H1 (cell line): ENCODE results near the gene CELF2. TPM values are rescaled to one million over a fixed set of nuclear protein-coding genes. Genes with fewer than 3 reads are reported as not detected.

Experiments
- CTCF ChIA-PET: fragments of 300-600 bp; sonication (Branson Sonifier 250); formaldehyde crosslinking; loops from one replicate; lab custom pipeline; 2021; ENCODE audit not compliant: partially characterized antibody; lab: Charles Lee
- POLR2A ChIA-PET: fragments of 300-600 bp; sonication (Branson Sonifier 250); formaldehyde crosslinking; loops from one replicate; lab custom pipeline; 2021; ENCODE audit warnings: inconsistent platforms; ENCODE audit not compliant: partially characterized antibody; lab: Charles Lee
- DNase-seq, 2 experiments: peaks; one replicate each; pipeline versions ENCODE4 v3.0.0 to v3.0.0-alpha.2; 2010 to 2022; ENCODE audit warnings: low spot score in 2 of 2, low read depth in 1 of 2, mixed read lengths in 1 of 2
- FAIRE-seq: peaks from 2 replicates; lab custom pipeline; 2011; peaks lifted over from hg19 to GRCh38; lab: Jason Lieb, UNC
- H2AFZ ChIP-seq: 2 replicates; pipeline ENCODE4 v1.8.1; 2012; ENCODE audit warnings: low read length, inconsistent platforms
- H2AK5ac ChIP-seq: 2 replicates; pipeline ENCODE4 v1.6.1; 2013; ENCODE audit warnings: low read depth, low read length
- H2BK120ac ChIP-seq: replicated peaks from 2 replicates; pipeline ENCODE3; 2013; ENCODE audit warnings: low read depth, low read length, inconsistent platforms
- H2BK12ac ChIP-seq: 2 replicates; pipeline ENCODE4 v1.6.1; 2013; ENCODE audit warnings: low read depth, low read length
- H2BK15ac ChIP-seq: 2 replicates; pipeline ENCODE4 v1.6.1; 2013; ENCODE audit warnings: low read length
- H2BK20ac ChIP-seq: 2 replicates; pipeline ENCODE4 v1.6.1; 2013; ENCODE audit warnings: low read length
- H2BK5ac ChIP-seq: 2 replicates; pipeline ENCODE4 v1.6.1; 2013; ENCODE audit warnings: low read depth, low read length
- H3K14ac ChIP-seq: 2 replicates; pipeline ENCODE4 v1.6.1; 2013; ENCODE audit warnings: inconsistent platforms; ENCODE audit not compliant: insufficient read length
- H3K18ac ChIP-seq: 2 replicates; pipeline ENCODE4 v1.6.1; 2013; ENCODE audit warnings: low read length; ENCODE audit errors: extremely low read depth
- H3K23ac ChIP-seq: 2 replicates; pipeline ENCODE4 v1.6.1; 2013; ENCODE audit warnings: inconsistent platforms; ENCODE audit not compliant: insufficient read length
- H3K23me2 ChIP-seq: 2 replicates; pipeline ENCODE4 v1.6.1; 2013; ENCODE audit warnings: low read depth, low read length
- H3K27ac ChIP-seq: 2 replicates; pipeline ENCODE4 v1.6.1; 2011; ENCODE audit warnings: low read depth, low read length, inconsistent platforms
- H3K27me3 ChIP-seq, 4 experiments: replicated peaks in 1 of 4; 1 replicate in 1 of 4; 2 replicates in 3 of 4; pipeline versions ENCODE4 v1.6.1 to v1.8.1; 2011 to 2013; ENCODE audit warnings: low read length in 3 of 4, mild to moderate bottlenecking in 3 of 4, inconsistent platforms in 2 of 4, mixed read lengths in 2 of 4, moderate library complexity in 1 of 4; ENCODE audit not compliant: control insufficient read depth in 3 of 4, insufficient read depth in 3 of 4; ENCODE audit errors: extremely low read depth in 1 of 4
- H3K36me3 ChIP-seq, 4 experiments: 2 replicates each; pipeline versions ENCODE4 v1.6.1 to v1.8.1; 2011 to 2013; ENCODE audit warnings: mild to moderate bottlenecking in 4 of 4, low read length in 3 of 4, moderate library complexity in 2 of 4, control low read depth in 1 of 4, inconsistent platforms in 1 of 4; ENCODE audit not compliant: insufficient read depth in 4 of 4, control insufficient read depth in 2 of 4
- H3K4ac ChIP-seq: replicated peaks from 2 replicates; pipeline ENCODE3; 2013; ENCODE audit warnings: low read length, low read depth, mixed read lengths, inconsistent platforms; ENCODE audit not compliant: insufficient read length
- H3K4me1 ChIP-seq, 4 experiments: replicated peaks in 1 of 4; 1 replicate in 1 of 4; 2 replicates in 3 of 4; pipeline versions ENCODE4 v1.6.1 to v1.8.1; 2011 to 2013; ENCODE audit warnings: low read length in 3 of 4, inconsistent platforms in 2 of 4, mixed read lengths in 1 of 4; ENCODE audit not compliant: insufficient read depth in 4 of 4, control insufficient read depth in 3 of 4
- H3K4me2 ChIP-seq, 2 experiments: 2 replicates each; pipeline versions ENCODE4 v1.6.1 to v1.8.1; 2011 to 2013; ENCODE audit warnings: low read depth in 2 of 2, low read length in 2 of 2, control low read depth in 1 of 2, inconsistent platforms in 1 of 2, mild to moderate bottlenecking in 1 of 2; ENCODE audit not compliant: insufficient read depth in 1 of 2
- H3K4me3 ChIP-seq, 4 experiments: fragments of 200-600, 300-600 bp in 1 of 4; sonication (generic), shearing (Covaris generic), sonication (Bioruptor Twin) in 1 of 4; 2 replicates each; pipeline versions ENCODE4 v1.5.1 to v1.8.1; 2011 to 2016; ENCODE audit warnings: low read length in 4 of 4, low read depth in 3 of 4, control low read depth in 2 of 4, inconsistent platforms in 2 of 4, mild to moderate bottlenecking in 2 of 4, mixed read lengths in 1 of 4, moderate library complexity in 1 of 4; ENCODE audit not compliant: insufficient read depth in 2 of 4; ENCODE audit errors: extremely low read depth in 1 of 4
- H3K56ac ChIP-seq: replicated peaks from 2 replicates; pipeline ENCODE3; 2013; ENCODE audit warnings: low read depth, mild to moderate bottlenecking, mixed read lengths, low read length, inconsistent platforms; ENCODE audit not compliant: insufficient read length
- H3K79me1 ChIP-seq: 2 replicates; pipeline ENCODE4 v1.6.1; 2013; ENCODE audit warnings: low read depth, low read length, control low read depth
- H3K79me2 ChIP-seq, 2 experiments: 2 replicates each; pipeline versions ENCODE4 v1.6.1 to v1.8.1; 2012 to 2013; ENCODE audit warnings: low read length in 2 of 2, mild to moderate bottlenecking in 2 of 2, inconsistent platforms in 1 of 2; ENCODE audit not compliant: insufficient read depth in 2 of 2, control insufficient read depth in 1 of 2
- H3K9ac ChIP-seq, 4 experiments: replicated peaks in 1 of 4; 1 replicate in 1 of 4; 2 replicates in 3 of 4; pipeline versions ENCODE4 v1.6.1 to v1.8.1; 2011 to 2013; ENCODE audit warnings: low read depth in 3 of 4, low read length in 3 of 4, control low read depth in 2 of 4, mild to moderate bottlenecking in 2 of 4, moderate library complexity in 2 of 4, inconsistent platforms in 1 of 4; ENCODE audit errors: extremely low read depth in 1 of 4
- H3K9me3 ChIP-seq, 2 experiments: 2 replicates each; pipeline versions ENCODE4 v1.6.1 to v1.8.1; 2012 to 2013; ENCODE audit warnings: mild to moderate bottlenecking in 2 of 2, moderate library complexity in 2 of 2, control low read depth in 1 of 2, inconsistent platforms in 1 of 2, low read depth in 1 of 2, low read length in 1 of 2, mixed read lengths in 1 of 2; ENCODE audit not compliant: insufficient read depth in 2 of 2
- H4K20me1 ChIP-seq, 2 experiments: replicated peaks in 1 of 2; 2 replicates each; pipeline versions ENCODE3 to v1.8.1; 2011 to 2013; ENCODE audit warnings: inconsistent platforms in 2 of 2, low read length in 2 of 2, mild to moderate bottlenecking in 1 of 2; ENCODE audit not compliant: insufficient read depth in 2 of 2, control insufficient read depth in 1 of 2
- H4K5ac ChIP-seq: 2 replicates; pipeline ENCODE4 v1.6.1; 2013; ENCODE audit warnings: low read length, low read depth, mixed read lengths, inconsistent platforms; ENCODE audit not compliant: insufficient read length
- H4K8ac ChIP-seq: 2 replicates; pipeline ENCODE4 v1.8.0; 2013; ENCODE audit warnings: mild to moderate bottlenecking, moderate library complexity, low read length, inconsistent platforms; ENCODE audit not compliant: insufficient read depth; ENCODE audit errors: extremely low read depth
- H4K91ac ChIP-seq: replicated peaks from 2 replicates; pipeline ENCODE3; 2013; ENCODE audit warnings: low read length, mixed read lengths, inconsistent platforms; ENCODE audit not compliant: insufficient read length
- CEBPB ChIP-seq: IDR thresholded peaks from 2 replicates; pipeline ENCODE4 v1.6.1; 2012; ENCODE audit warnings: low read depth, low read length
- GABPA ChIP-seq: IDR thresholded peaks from 2 replicates; pipeline ENCODE4 v1.6.1; 2011; ENCODE audit warnings: mild to moderate bottlenecking, low read length, moderate library complexity, borderline replicate concordance; ENCODE audit not compliant: insufficient read depth
- KDM4A ChIP-seq: IDR thresholded peaks from one replicate; pipeline ENCODE4 v1.7.1; 2012; ENCODE audit warnings: low read depth, mild to moderate bottlenecking, moderate library complexity, low read length, inconsistent platforms; ENCODE audit not compliant: severe bottlenecking
- PHF8 ChIP-seq: fragments of 200-600 bp; sonication (generic); conservative IDR thresholded peaks from 2 replicates; pipeline ENCODE4 v1.7.1; 2012; ENCODE audit warnings: low read depth, mild to moderate bottlenecking, inconsistent platforms, low read length, moderate library complexity
- RFX5 ChIP-seq: IDR thresholded peaks from 2 replicates; pipeline ENCODE4 v1.6.1; 2011; ENCODE audit warnings: low read depth, low read length, improper control_type of control experiment, borderline replicate concordance
- RXRA ChIP-seq: IDR thresholded peaks from 2 replicates; pipeline ENCODE4 v1.6.1; 2011; ENCODE audit warnings: low read depth, mild to moderate bottlenecking, low read length, moderate library complexity; ENCODE audit not compliant: insufficient read depth
- WGBS, 2 experiments: shearing (Covaris generic) in 1 of 2; methylation state at CpG; one replicate each; pipeline versions ENCODE4 v1.1.6 to v1.1.7; 2013 to 2015; ENCODE audit warnings: low lambda C conversion rate in 2 of 2, mixed read lengths in 2 of 2, inconsistent platforms in 1 of 2, low coverage in 1 of 2, missing lambda C conversion rate in 1 of 2; ENCODE audit not compliant: insufficient replicate concordance in 2 of 2, insufficient coverage in 1 of 2, insufficient read length in 1 of 2; ENCODE audit errors: extremely low coverage in 1 of 2, missing lambda C conversion rate in 1 of 2; 5-methylcytosine and 5-hydroxymethylcytosine counted together
- polyA plus RNA-seq, 7 experiments: library from polyadenylated mRNA; depleted of rRNA in 3 of 7; stranded (reverse) in 5 of 7; unstranded in 2 of 7; fragments of >200 nt in 5 of 7; fragments of 200-250 nt in 2 of 7; gene quantifications; 1 replicate in 5 of 7; 2 replicates in 1 of 7; 4 replicates in 1 of 7; pipeline versions ENCODE4 v1.2.1 to v1.2.3, GENCODE V29; 2011 to 2013; ENCODE audit warnings: missing spikeins in 2 of 7, mixed read lengths in 2 of 7
- total RNA-seq: library from RNA; stranded (reverse); fragmentation: NEBNext Ultra II Directional; extraction: Animal tissue kit (Norgen Biotek cat#: 25700); gene quantifications from 2 replicates; pipeline ENCODE4 v1.2.1, GENCODE V29; 2021

The CELF2 gene
- total and polyA plus RNA-seq, 2 of the 8 experiments (the other 6 are each of a cell fraction or from before 2014, with no cell fraction given) = 18.3 to 22.7 TPM

- DNase-seq = no peak
- peak overlapping the region in 1 of 4 experiments; percentile 37; a peak in 1 of 8 replicates for H3K4me3 ChIP-seq
- H3K9ac ChIP-seq = peak overlapping the region in 1 of 4 experiments; percentile 42; a peak in 1 of 7 replicates
- no peak overlapping the region for H2AK5ac ChIP-seq
- H2BK120ac ChIP-seq = no peak overlapping the region
- peak overlapping the region; percentile 39; the same call in 1 of the 2 replicates for H3K18ac ChIP-seq
- peak overlapping the region; percentile 36; the same call in 1 of the 2 replicates for H2BK5ac ChIP-seq
- peak; percentile 42 for FAIRE-seq
- H4K5ac ChIP-seq = no peak overlapping the region
- no peak overlapping the region for H3K27ac ChIP-seq
- H3K4me1 ChIP-seq = peaks cover 9 to 20% (median 15%) of the 10 kb centered on the region in 4 experiments
- H3K79me1 ChIP-seq = peaks cover 4% of the 10 kb centered on the region; the same call in 1 of the 2 replicates
- H2BK12ac ChIP-seq = no peak overlapping the region
- H3K23me2 ChIP-seq = peaks cover 2% of the 10 kb centered on the region; the same call in 1 of the 2 replicates
- H3K27me3 ChIP-seq = no peaks in the 10 kb centered on the region
- 0 out of 2 replicates have a peak overlapping the region, but pooled peaks have one; percentile 22 for H2BK20ac ChIP-seq
- H2BK15ac ChIP-seq = no peak overlapping the region
- H4K20me1 ChIP-seq = no peaks in the 10 kb centered on the region
- no peak overlapping the region for H3K14ac ChIP-seq
- H3K23ac ChIP-seq = no peak overlapping the region
- CTCF ChIA-PET = interaction anchor here (0.6 to 5.6 kb wide), 19 partner anchors 10 to 868 kb away, joined by 3 to 20 read pairs (median 4); no protein-coding TSS in a partner anchor
- no peak overlapping the region for H3K4ac ChIP-seq
- peak overlapping the region; percentile 24 to 41 for H3K4me2 ChIP-seq
- no peak overlapping the region for H4K8ac ChIP-seq
- TF ChIP-seq RFX5 (no peak), GABPA (no peak), CEBPB (no peak), KDM4A (no peak), RXRA (no peak), PHF8 (no peak)
- no peak overlapping the region for H4K91ac ChIP-seq
- H3K36me3 ChIP-seq = no peaks in the 10 kb centered on the region
- no peak overlapping the region for H3K56ac ChIP-seq
- peak overlapping the region; percentile 45; the same call in 1 of the 2 replicates for H2AFZ ChIP-seq
- 39% methylated on average over 3 of the region's 3 CpGs; no CpG with 5 or more reads in 1 of the 2 experiments for WGBS, 2 experiments
- H3K9me3 ChIP-seq = no peaks in the 10 kb centered on the region
- POLR2A ChIA-PET = interaction anchor here (1.3 kb wide), 1 partner anchor 69 kb away, joined by 3 read pairs; no protein-coding TSS in a partner anchor
- H3K79me2 ChIP-seq = 0 out of 4 replicates have a peak, but pooled peaks cover 0 to 2% of the 10 kb centered on the region in 2 experiments
Observed at GRCh38 chr10:11096422-11096821, 78.8 kb downstream of the CELF2 start.
